BLaER1 treated with 17β-estradiol and CSF1 and Interleukin-3, amounts not matched to agents 10 nM and 100 nM (cell line): Measurements from ENCODE around the gene S100A7A.

ENCODE experiments used
- H3K27ac ChIP-seq, 11 experiments: shearing (Covaris generic); formaldehyde crosslinking; 2 replicates each; pipeline ENCODE4 v1.8.1; 2022
- H3K27me3 ChIP-seq, 11 experiments: shearing (Covaris generic); formaldehyde crosslinking; 2 replicates each; pipeline ENCODE4 v1.8.1; 2022
- H3K36me3 ChIP-seq, 11 experiments: shearing (Covaris generic); formaldehyde crosslinking; 2 replicates each; pipeline ENCODE4 v1.8.1; 2022
- H3K4me1 ChIP-seq, 10 experiments: shearing (Covaris generic); formaldehyde crosslinking; 2 replicates each; pipeline ENCODE4 v1.8.1; 2022
- H3K4me2 ChIP-seq, 11 experiments: shearing (Covaris generic); formaldehyde crosslinking; 2 replicates each; pipeline ENCODE4 v1.8.1; 2022
- H3K4me3 ChIP-seq, 10 experiments: shearing (Covaris generic); formaldehyde crosslinking; 2 replicates each; pipeline ENCODE4 v1.8.1; 2022
- H3K9ac ChIP-seq, 11 experiments: shearing (Covaris generic); formaldehyde crosslinking; 2 replicates each; pipeline ENCODE4 v1.8.1; 2022
- H3K9me3 ChIP-seq, 11 experiments: shearing (Covaris generic); formaldehyde crosslinking; replicated peaks in 1 of 11; 2 replicates each; pipeline ENCODE4 v1.8.1; 2022
- H4K20me1 ChIP-seq, 11 experiments: shearing (Covaris generic); formaldehyde crosslinking; 2 replicates each; pipeline ENCODE4 v1.8.1; 2022
- Cebpa-rat ChIP-seq, 11 experiments: shearing (Covaris generic); IDR thresholded peaks; 2 replicates each; pipeline ENCODE4 v1.8.1; 2022

S100A7A gene

GRCh38 chr1:153426809-153427208 is 10.5 kb downstream of the S100A7A start:
- Histone ChIP-seq H3K27ac (no peak overlapping the region), H3K27me3 (peaks cover 0 to 5% (median 0%) of the 10 kb centered on the region in 11 experiments; a peak in 2 of 22 replicates), H3K9me3 (no peaks in the 10 kb centered on the region), H3K9ac (no peak overlapping the region), H3K4me3 (no peak overlapping the region), H4K20me1 (no peaks in the 10 kb centered on the region), H3K4me1 (no peaks in the 10 kb centered on the region), H3K36me3 (no peaks in the 10 kb centered on the region), H3K4me2 (no peak overlapping the region)
- no peak for TF ChIP-seq Cebpa-rat (IDR thresholded peaks at IDR 0.05)

DNA sequence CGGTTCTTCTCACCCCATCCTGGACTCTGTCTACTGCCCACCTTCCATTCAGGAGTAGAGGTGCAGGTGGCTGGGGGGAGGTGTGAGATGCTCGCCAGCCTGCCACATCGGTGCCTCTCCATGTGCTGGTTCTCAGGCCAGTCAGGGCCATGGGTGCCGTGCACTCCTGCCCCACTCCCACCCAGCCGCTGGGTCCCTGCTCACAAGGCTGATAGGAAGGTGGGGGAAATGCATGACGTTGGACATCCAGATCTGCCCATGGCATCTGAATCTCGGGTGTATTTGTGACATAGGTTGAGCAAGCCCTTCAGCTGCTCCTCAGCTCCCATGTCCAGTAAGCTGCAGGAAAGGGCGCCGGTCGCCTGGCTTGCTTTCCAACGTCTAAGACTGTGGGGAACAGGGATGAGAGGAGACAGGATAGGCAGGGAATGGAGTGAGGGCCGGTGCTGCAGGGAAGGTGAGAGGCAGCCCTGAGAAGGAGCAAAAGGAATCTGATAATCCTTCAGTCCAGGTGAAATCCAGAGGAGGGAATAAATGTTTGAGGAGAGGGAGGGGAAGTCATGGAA is 11.8 kb downstream of the S100A7A start:
- peaks cover 0 to 5% (median 0%) of the 10 kb centered on the region in 11 experiments; a peak in 2 of 22 replicates for H3K27me3 ChIP-seq
- H3K4me1 ChIP-seq: no peaks in the 10 kb centered on the region
- no peak overlapping the region for H3K27ac ChIP-seq

DNA sequence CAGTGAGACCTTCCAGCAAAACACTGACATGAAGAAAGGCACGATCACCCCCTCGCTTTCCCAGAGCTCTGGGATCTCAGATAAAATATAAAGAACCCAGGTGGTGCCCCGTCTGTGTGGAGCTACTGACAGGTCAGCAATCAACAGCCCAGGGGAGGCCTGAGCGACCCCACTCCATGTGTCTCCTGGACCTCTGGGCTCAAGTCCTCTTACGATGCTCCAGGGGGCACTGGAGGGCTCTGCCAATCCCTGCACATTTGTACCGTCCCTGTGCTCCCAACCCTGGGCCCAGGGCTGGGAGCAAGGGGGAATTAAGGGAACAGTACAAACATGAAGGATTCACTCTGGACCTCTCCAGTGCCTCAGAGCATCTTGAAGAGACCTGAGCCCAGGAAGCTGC is 12.5 kb downstream of the S100A7A start:
- no peaks in the 10 kb centered on the region for H3K9me3 ChIP-seq
- H4K20me1 ChIP-seq: no peaks in the 10 kb centered on the region
- no peak for TF ChIP-seq Cebpa-rat (IDR thresholded peaks at IDR 0.05)
- no peak overlapping the region for H3K9ac ChIP-seq
- no peaks in the 10 kb centered on the region for H3K36me3 ChIP-seq
- H3K4me1 ChIP-seq: no peaks in the 10 kb centered on the region
- no peak overlapping the region for H3K4me3 ChIP-seq
- no peak overlapping the region for H3K4me2 ChIP-seq
- peaks cover 0 to 3% (median 0%) of the 10 kb centered on the region in 11 experiments; a peak in 1 of 22 replicates for H3K27me3 ChIP-seq
- H3K27ac ChIP-seq: no peak overlapping the region

More for the DNA sequence above, 11.8 kb downstream of the S100A7A start:
- Histone ChIP-seq H3K9ac (no peak overlapping the region), H4K20me1 (no peaks in the 10 kb centered on the region), H3K4me3 (no peak overlapping the region), H3K4me2 (no peak overlapping the region), H3K36me3 (no peaks in the 10 kb centered on the region), H3K9me3 (no peaks in the 10 kb centered on the region)
- no peak for TF ChIP-seq Cebpa-rat (IDR thresholded peaks at IDR 0.05)

DNA sequence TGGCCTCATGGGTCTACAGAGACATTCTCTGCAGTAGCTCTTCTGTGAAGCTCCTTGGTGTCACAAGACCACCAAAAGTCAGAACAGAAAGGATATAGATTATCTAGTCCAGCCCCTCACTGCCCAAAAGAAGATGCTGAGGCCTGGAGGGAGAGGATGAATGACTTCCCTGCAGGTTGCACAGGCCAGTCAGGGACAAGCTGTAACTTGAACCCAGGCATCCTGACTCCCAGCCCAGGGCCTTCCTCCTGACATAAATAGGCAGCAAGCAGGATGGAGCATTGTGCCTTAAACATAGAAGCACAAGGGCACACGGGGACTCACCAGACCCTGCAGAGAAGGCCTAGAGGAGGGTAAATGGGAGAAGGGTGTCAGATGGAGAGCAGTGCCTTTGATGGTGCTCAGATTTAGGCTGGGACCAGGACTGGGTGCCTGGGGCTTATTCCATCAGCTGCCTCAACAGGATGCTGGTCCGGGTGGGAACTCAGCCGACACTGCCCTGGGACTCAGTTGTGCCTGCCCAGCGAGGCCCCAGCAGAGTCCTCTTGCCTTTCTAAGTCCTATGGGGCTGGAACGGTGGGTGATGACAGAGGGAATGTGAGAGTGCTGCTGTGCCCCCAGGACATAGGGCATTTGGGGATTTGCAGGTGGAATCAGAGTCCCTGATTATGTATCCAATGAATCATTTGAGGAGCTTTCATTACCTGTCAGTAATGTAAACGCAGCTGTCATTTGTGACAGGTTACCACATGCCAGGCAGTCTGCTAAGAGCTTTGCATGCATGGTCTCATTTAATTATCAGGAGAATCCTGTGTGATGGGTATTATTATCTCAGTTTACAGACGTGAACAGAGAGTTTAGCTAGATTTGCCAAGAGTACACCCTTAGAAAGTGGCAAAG is 13.2 kb downstream of the S100A7A start:
- H3K4me3 ChIP-seq: no peak overlapping the region
- TF ChIP-seq Cebpa-rat (IDR thresholded peaks at IDR 0.05): no peak
- no peaks in the 10 kb centered on the region for H3K4me1 ChIP-seq
- H3K27me3 ChIP-seq: no peaks in the 10 kb centered on the region
- no peak overlapping the region for H3K9ac ChIP-seq
- H3K27ac ChIP-seq: no peak overlapping the region
- no peaks in the 10 kb centered on the region for H3K36me3 ChIP-seq
- H4K20me1 ChIP-seq: no peaks in the 10 kb centered on the region
- no peaks in the 10 kb centered on the region for H3K9me3 ChIP-seq
- no peak overlapping the region for H3K4me2 ChIP-seq

DNA sequence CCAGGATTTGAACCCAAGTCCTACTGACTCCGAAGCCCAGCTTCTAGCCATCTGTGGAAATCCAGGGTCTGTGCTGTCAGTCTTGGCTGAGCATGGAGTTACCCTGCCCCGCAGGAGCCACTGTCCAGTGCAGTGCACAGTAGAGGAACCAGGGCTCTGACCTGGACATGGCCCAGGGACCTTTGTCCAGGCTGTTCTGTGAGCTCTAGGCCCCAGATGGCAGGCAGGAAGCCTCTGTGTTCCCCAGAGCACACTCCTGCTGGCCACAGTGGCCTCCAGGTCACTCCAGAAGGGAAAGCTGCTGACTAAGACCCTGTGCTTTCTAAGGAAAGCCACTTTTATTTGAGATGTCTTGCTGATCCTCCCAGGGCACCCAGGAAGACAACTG is 13.8 kb downstream of the S100A7A start:
- Histone ChIP-seq H3K4me3 (no peak overlapping the region), H3K4me1 (no peaks in the 10 kb centered on the region), H3K27ac (no peak overlapping the region), H3K36me3 (no peaks in the 10 kb centered on the region), H4K20me1 (no peaks in the 10 kb centered on the region), H3K27me3 (no peaks in the 10 kb centered on the region), H3K9me3 (no peaks in the 10 kb centered on the region), H3K4me2 (no peak overlapping the region), H3K9ac (no peak overlapping the region)
- TF ChIP-seq Cebpa-rat (IDR thresholded peaks at IDR 0.05): no peak

DNA sequence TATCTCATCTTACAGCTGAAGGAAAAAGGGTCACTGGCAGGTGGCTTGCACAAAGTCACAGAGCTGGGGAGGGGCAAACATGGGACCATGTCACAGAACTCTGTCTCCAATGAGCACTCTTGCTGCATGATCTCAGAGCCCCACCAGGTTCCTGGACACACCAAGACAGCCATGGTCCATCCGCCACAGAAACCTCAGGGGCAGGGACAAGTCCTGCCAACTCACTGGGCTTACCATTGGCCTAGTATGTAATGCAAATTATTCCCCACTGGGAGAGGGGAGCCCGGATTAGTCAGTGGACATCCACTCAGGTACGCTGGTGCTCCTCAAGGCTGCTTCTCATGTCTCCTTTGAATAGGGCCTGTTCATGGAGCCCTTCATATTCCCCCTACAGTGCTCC is 14.2 kb downstream of the S100A7A start:
- Histone ChIP-seq H3K27ac (no peak overlapping the region), H3K36me3 (no peaks in the 10 kb centered on the region), H3K27me3 (no peaks in the 10 kb centered on the region), H3K9ac (no peak overlapping the region), H3K4me2 (no peak overlapping the region), H3K4me1 (no peaks in the 10 kb centered on the region), H3K4me3 (no peak overlapping the region), H4K20me1 (no peaks in the 10 kb centered on the region), H3K9me3 (no peaks in the 10 kb centered on the region)
- TF ChIP-seq Cebpa-rat (IDR thresholded peaks at IDR 0.05): no peak

GRCh38 chr1:153431002-153431401 is 14.7 kb downstream of the S100A7A start:
- peaks cover 0 to under 1% (median 0%) of the 10 kb centered on the region in 10 experiments; a peak in 1 of 20 replicates for H3K4me1 ChIP-seq
- no peak for TF ChIP-seq Cebpa-rat (IDR thresholded peaks at IDR 0.05)
- no peaks in the 10 kb centered on the region for H3K9me3 ChIP-seq
- H3K4me2 ChIP-seq: no peak overlapping the region
- no peak overlapping the region for H3K4me3 ChIP-seq
- H3K27me3 ChIP-seq: no peaks in the 10 kb centered on the region
- H3K9ac ChIP-seq: no peak overlapping the region
- no peaks in the 10 kb centered on the region for H4K20me1 ChIP-seq
- H3K27ac ChIP-seq: no peak overlapping the region
- H3K36me3 ChIP-seq: no peaks in the 10 kb centered on the region

DNA sequence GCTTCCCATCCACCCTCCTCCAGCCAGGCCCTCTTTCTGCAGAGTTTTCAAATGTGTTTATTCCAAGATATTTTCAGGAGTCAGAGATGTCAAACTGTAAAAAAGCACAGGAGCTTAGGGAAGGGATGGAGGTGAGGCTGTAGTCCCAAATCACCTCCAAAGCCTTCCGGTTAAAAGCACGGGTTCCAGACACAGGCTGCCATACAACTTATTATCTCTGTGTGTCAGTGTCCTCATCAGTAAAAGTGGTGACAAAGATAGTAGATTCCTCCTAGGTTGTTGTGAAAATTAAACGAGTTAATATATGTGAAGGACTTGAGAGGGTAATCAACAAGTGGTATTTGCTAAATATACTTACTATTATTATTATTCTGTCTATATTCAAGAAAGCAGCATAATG is 15.1 kb downstream of the S100A7A start:
- H4K20me1 ChIP-seq: no peaks in the 10 kb centered on the region
- TF ChIP-seq Cebpa-rat (IDR thresholded peaks at IDR 0.05): no peak
- peaks cover 1 to 5% (median 2%) of the 10 kb centered on the region in 10 experiments for H3K4me1 ChIP-seq
- no peak overlapping the region for H3K9ac ChIP-seq
- no peaks in the 10 kb centered on the region for H3K9me3 ChIP-seq
- H3K4me3 ChIP-seq: no peak overlapping the region
- H3K4me2 ChIP-seq: no peak overlapping the region
- no peaks in the 10 kb centered on the region for H3K36me3 ChIP-seq
- H3K27ac ChIP-seq: no peak overlapping the region
- H3K27me3 ChIP-seq: no peaks in the 10 kb centered on the region

DNA sequence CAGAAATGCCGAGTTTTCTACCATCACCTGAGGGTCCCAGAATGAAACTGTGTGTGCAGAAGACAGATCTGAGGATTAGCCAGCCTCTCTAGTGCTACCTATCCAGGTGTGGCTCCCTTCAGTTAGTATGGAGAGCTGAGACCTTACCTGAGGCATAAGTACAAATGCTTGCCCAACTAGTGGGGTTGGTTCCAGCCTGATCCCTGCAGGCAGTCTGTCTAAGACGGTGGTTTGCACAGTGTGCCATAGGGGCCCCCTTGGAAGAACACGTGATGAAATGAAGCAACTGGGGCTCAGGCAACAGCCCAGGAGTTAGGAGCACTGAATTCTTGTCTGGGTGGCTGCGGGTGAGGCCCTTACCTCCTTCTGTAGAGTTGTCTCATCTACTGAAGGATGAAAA is 15.6 kb downstream of the S100A7A start:
- Histone ChIP-seq H3K27me3 (no peaks in the 10 kb centered on the region), H3K9me3 (no peaks in the 10 kb centered on the region), H3K4me2 (no peak overlapping the region), H4K20me1 (no peaks in the 10 kb centered on the region), H3K27ac (no peak overlapping the region), H3K4me1 (peaks cover 6 to 10% (median 7%) of the 10 kb centered on the region in 10 experiments), H3K4me3 (no peak overlapping the region), H3K9ac (no peak overlapping the region), H3K36me3 (no peaks in the 10 kb centered on the region)
- TF ChIP-seq Cebpa-rat (IDR thresholded peaks at IDR 0.05): no peak
